SK-N-SH (cell line): Measurements from ENCODE around the gene PLXNA4. TPM values are rescaled to one million over a fixed set of nuclear protein-coding genes. Genes with fewer than 3 reads are reported as not detected.

ENCODE experiments used
- CTCF ChIA-PET: fragments of 300-600, 350-600 bp; formaldehyde crosslinking; extraction: SDS; loops from one replicate; lab custom pipeline; 2021; lab: Yijun Ruan, JAX
- POLR2A ChIA-PET: fragments of 350-600 bp; sonication (Branson Sonifier 250); formaldehyde crosslinking; extraction: SDS; loops from one replicate; lab custom pipeline; 2020; ENCODE audit warnings: antibody characterized with exemption, inconsistent platforms; lab: Yijun Ruan, JAX
- DNase-seq: peaks from one replicate; pipeline ENCODE4 v3.0.0; 2012
- H2AFZ ChIP-seq: fragments of 200-600 bp; sonication (generic); 2 replicates; pipeline ENCODE4 v1.8.1; 2016; ENCODE audit warnings: antibody characterized with exemption, mild to moderate bottlenecking, low read depth
- H3F3A ChIP-seq: fragments of 200-600 bp; sonication (generic); replicated peaks from 2 replicates; pipeline ENCODE3; 2016; ENCODE audit warnings: antibody characterized with exemption, mild to moderate bottlenecking; ENCODE audit not compliant: insufficient read depth
- H3K27ac ChIP-seq, 2 experiments: fragments of 200-500 bp in 1 of 2; fragments of 200-600 bp in 1 of 2; sonication (Bioruptor generic) in 1 of 2; sonication (generic), shearing (Covaris generic) in 1 of 2; 2 replicates each; pipeline versions ENCODE4 v1.5.1 to v1.6.1; 2014 to 2016; ENCODE audit warnings: low read depth in 2 of 2, inconsistent platforms in 1 of 2, low read length in 1 of 2, mild to moderate bottlenecking in 1 of 2, mixed read lengths in 1 of 2
- H3K27me3 ChIP-seq: fragments of 200-600 bp; sonication (generic), shearing (Covaris generic); 2 replicates; pipeline ENCODE4 v1.6.1; 2016; ENCODE audit warnings: mixed run types; ENCODE audit not compliant: insufficient read depth
- H3K36me3 ChIP-seq, 2 experiments: fragments of 200-500 bp in 1 of 2; fragments of 200-600 bp in 1 of 2; sonication (Bioruptor generic) in 1 of 2; sonication (generic) in 1 of 2; replicated peaks in 1 of 2; 2 replicates each; pipeline versions ENCODE3 to v1.5.1; 2014 to 2016; ENCODE audit warnings: low read length in 1 of 2, mild to moderate bottlenecking in 1 of 2; ENCODE audit not compliant: insufficient read depth in 2 of 2, control insufficient read depth in 1 of 2
- H3K4me1 ChIP-seq, 2 experiments: fragments of 200-500 bp in 1 of 2; fragments of 200-600 bp in 1 of 2; sonication (Bioruptor generic) in 1 of 2; sonication (generic), shearing (Covaris generic) in 1 of 2; 2 replicates each; pipeline versions ENCODE4 v1.5.1 to v1.6.1; 2014 to 2016; ENCODE audit warnings: low read depth in 1 of 2, low read length in 1 of 2, mixed run types in 1 of 2; ENCODE audit not compliant: insufficient read depth in 2 of 2, control insufficient read depth in 1 of 2
- H3K4me2 ChIP-seq: fragments of 200-600 bp; sonication (generic), shearing (Covaris generic); 2 replicates; pipeline ENCODE4 v1.6.1; 2017; ENCODE audit warnings: mixed run types
- H3K4me3 ChIP-seq, 2 experiments: fragments of 200-500 bp in 1 of 2; fragments of 200-600 bp in 1 of 2; sonication (Bioruptor generic) in 1 of 2; sonication (generic), shearing (Covaris generic) in 1 of 2; 2 replicates each; pipeline versions ENCODE4 v1.5.1 to v1.8.1; 2014 to 2016; ENCODE audit warnings: low read depth in 2 of 2, inconsistent platforms in 1 of 2, low read length in 1 of 2, mild to moderate bottlenecking in 1 of 2, mixed read lengths in 1 of 2, moderate library complexity in 1 of 2
- H3K79me2 ChIP-seq: fragments of 200-600 bp; sonication (generic); 2 replicates; pipeline ENCODE4 v1.8.1; 2017; ENCODE audit warnings: mild to moderate bottlenecking; ENCODE audit not compliant: insufficient read depth
- H3K9ac ChIP-seq: fragments of 200-600 bp; sonication (generic); 2 replicates; pipeline ENCODE4 v1.6.1; 2017; ENCODE audit warnings: mixed run types
- H3K9me2 ChIP-seq: fragments of 200-600 bp; sonication (generic); 2 replicates; pipeline ENCODE4 v1.6.1; 2017; ENCODE audit warnings: mixed run types
- H3K9me3 ChIP-seq: fragments of 200-600 bp; sonication (generic); 2 replicates; pipeline ENCODE4 v1.6.1; 2017; ENCODE audit warnings: mixed run types, mild to moderate bottlenecking, moderate library complexity
- H4K20me1 ChIP-seq: fragments of 200-600 bp; sonication (generic); 2 replicates; pipeline ENCODE4 v1.6.1; 2017; ENCODE audit warnings: mild to moderate bottlenecking, mixed run types; ENCODE audit not compliant: insufficient read depth
- FOSL2 ChIP-seq: IDR thresholded peaks from 2 replicates; pipeline ENCODE4 v1.4.0; 2012; ENCODE audit warnings: low read depth, mild to moderate bottlenecking, moderate library complexity, borderline replicate concordance
- FOXJ3 ChIP-seq: sonication (generic); formaldehyde crosslinking; IDR thresholded peaks from 2 replicates; pipeline ENCODE4 v1.5.1; 2020; ENCODE audit warnings: mild to moderate bottlenecking, missing genetic modification reagents
- GABPA ChIP-seq: IDR thresholded peaks from 2 replicates; pipeline ENCODE4 v1.4.0; 2012; ENCODE audit warnings: low read depth, mild to moderate bottlenecking
- GATA2 ChIP-seq: sonication (generic); formaldehyde crosslinking; IDR thresholded peaks from 2 replicates; pipeline ENCODE4 v1.5.0; 2020; ENCODE audit warnings: mild to moderate bottlenecking, missing genetic modification reagents
- NRF1 ChIP-seq: IDR thresholded peaks from 2 replicates; pipeline ENCODE4 v1.6.1; 2012; ENCODE audit warnings: low read depth, mild to moderate bottlenecking, low read length
- PBX3 ChIP-seq: IDR thresholded peaks from 2 replicates; pipeline ENCODE4; 2012
- RCOR1 ChIP-seq: fragments of 150-350 bp; IDR thresholded peaks from 2 replicates; pipeline ENCODE4 v1.6.1; 2017; ENCODE audit warnings: antibody characterized with exemption, low read length
- RXRA ChIP-seq: IDR thresholded peaks from 2 replicates; pipeline ENCODE4 v1.4.0; 2012; ENCODE audit warnings: low read depth, mild to moderate bottlenecking, borderline replicate concordance
- ZBTB33 ChIP-seq: IDR thresholded peaks from 2 replicates; pipeline ENCODE4 v1.4.0; 2012; ENCODE audit warnings: low read depth, borderline replicate concordance
- WGBS: methylation state at CpG from one replicate; pipeline ENCODE4 v1.1.6; 2017; ENCODE audit warnings: low lambda C conversion rate; 5-methylcytosine and 5-hydroxymethylcytosine counted together
- polyA plus RNA-seq, 3 experiments: library from polyadenylated mRNA; depleted of rRNA; stranded (reverse); fragments of >200 nt; gene quantifications; 2 replicates each; pipeline ENCODE4 v1.2.3, GENCODE V29; 2012
- TF ChIP-seq, protein P1 (sequence below): fragments of 200-600 bp; sonication (generic); IDR thresholded peaks from 2 replicates; pipeline ENCODE4 v1.6.1; 2017; ENCODE audit warnings: antibody characterized with exemption, mild to moderate bottlenecking, moderate library complexity
- TF ChIP-seq, protein P2 (sequence below): IDR thresholded peaks from 2 replicates; pipeline ENCODE4 v1.4.0; 2012; ENCODE audit warnings: low read depth, borderline replicate concordance
- TF ChIP-seq, protein P3 (sequence below): fragments of 150-350 bp; IDR thresholded peaks from 2 replicates; pipeline ENCODE4 v1.6.1; 2017; ENCODE audit warnings: antibody characterized with exemption, low read length, low read depth, borderline replicate concordance

The PLXNA4 gene
- polyA plus RNA-seq, 1 of the 3 experiments (the other 2 are of a cell fraction), result 2.4 TPM

GRCh38 chr7:132152131-132152889 is 424.0 kb downstream of the PLXNA4 start:
- Histone ChIP-seq H3K9ac (no peak overlapping the region), H4K20me1 (no peaks in the 10 kb centered on the region), H3F3A (no peaks in the 10 kb centered on the region)
- CTCF ChIA-PET, result interaction anchor here (1.9 to 2.1 kb wide), 2 partner anchors 207 to 463 kb away, joined by 8 to 9 read pairs; no protein-coding TSS in a partner anchor
- DNase-seq, result no peak
- no peak for TF ChIP-seq FOXJ3 (CRISPR knock-in tag)
- TF ChIP-seq RXRA, result no peak
- no peak for TF ChIP-seq NRF1
- TF ChIP-seq GATA2, result no peak
- no peak for TF ChIP-seq RCOR1
- TF ChIP-seq GABPA, result no peak
- TF ChIP-seq, protein P1, sequence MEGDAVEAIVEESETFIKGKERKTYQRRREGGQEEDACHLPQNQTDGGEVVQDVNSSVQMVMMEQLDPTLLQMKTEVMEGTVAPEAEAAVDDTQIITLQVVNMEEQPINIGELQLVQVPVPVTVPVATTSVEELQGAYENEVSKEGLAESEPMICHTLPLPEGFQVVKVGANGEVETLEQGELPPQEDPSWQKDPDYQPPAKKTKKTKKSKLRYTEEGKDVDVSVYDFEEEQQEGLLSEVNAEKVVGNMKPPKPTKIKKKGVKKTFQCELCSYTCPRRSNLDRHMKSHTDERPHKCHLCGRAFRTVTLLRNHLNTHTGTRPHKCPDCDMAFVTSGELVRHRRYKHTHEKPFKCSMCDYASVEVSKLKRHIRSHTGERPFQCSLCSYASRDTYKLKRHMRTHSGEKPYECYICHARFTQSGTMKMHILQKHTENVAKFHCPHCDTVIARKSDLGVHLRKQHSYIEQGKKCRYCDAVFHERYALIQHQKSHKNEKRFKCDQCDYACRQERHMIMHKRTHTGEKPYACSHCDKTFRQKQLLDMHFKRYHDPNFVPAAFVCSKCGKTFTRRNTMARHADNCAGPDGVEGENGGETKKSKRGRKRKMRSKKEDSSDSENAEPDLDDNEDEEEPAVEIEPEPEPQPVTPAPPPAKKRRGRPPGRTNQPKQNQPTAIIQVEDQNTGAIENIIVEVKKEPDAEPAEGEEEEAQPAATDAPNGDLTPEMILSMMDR, result no peak
- TF ChIP-seq, protein P2, sequence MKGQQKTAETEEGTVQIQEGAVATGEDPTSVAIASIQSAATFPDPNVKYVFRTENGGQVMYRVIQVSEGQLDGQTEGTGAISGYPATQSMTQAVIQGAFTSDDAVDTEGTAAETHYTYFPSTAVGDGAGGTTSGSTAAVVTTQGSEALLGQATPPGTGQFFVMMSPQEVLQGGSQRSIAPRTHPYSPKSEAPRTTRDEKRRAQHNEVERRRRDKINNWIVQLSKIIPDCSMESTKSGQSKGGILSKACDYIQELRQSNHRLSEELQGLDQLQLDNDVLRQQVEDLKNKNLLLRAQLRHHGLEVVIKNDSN, result no peak
- TF ChIP-seq FOSL2, result no peak
- TF ChIP-seq PBX3, result no peak
- TF ChIP-seq, protein P3, sequence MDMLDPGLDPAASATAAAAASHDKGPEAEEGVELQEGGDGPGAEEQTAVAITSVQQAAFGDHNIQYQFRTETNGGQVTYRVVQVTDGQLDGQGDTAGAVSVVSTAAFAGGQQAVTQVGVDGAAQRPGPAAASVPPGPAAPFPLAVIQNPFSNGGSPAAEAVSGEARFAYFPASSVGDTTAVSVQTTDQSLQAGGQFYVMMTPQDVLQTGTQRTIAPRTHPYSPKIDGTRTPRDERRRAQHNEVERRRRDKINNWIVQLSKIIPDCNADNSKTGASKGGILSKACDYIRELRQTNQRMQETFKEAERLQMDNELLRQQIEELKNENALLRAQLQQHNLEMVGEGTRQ, result no peak
- TF ChIP-seq ZBTB33, result no peak
- TF ChIP-seq, all 33 proteins: peak for 0
- POLR2A ChIA-PET, result no interaction called here
- peaks cover 0 to 22% of the 10 kb centered on the region in 2 experiments; a peak in 2 of 4 replicates for H3K4me1 ChIP-seq
- H3K27ac ChIP-seq, result no peak overlapping the region
- H3K9me3 ChIP-seq, result no peaks in the 10 kb centered on the region
- H3K79me2 ChIP-seq, result no peaks in the 10 kb centered on the region
- no peaks in the 10 kb centered on the region for H3K27me3 ChIP-seq
- H3K4me3 ChIP-seq, result no peak overlapping the region
- no peak overlapping the region for H3K4me2 ChIP-seq
- 97% methylated on average over 7 of the region's 7 CpGs for WGBS
- H2AFZ ChIP-seq, result no peak overlapping the region
- no peaks in the 10 kb centered on the region for H3K9me2 ChIP-seq
- peaks cover 7 to 37% of the 10 kb centered on the region in 2 experiments for H3K36me3 ChIP-seq
